ENCODE results near the gene SPATA31C2.

DNA sequence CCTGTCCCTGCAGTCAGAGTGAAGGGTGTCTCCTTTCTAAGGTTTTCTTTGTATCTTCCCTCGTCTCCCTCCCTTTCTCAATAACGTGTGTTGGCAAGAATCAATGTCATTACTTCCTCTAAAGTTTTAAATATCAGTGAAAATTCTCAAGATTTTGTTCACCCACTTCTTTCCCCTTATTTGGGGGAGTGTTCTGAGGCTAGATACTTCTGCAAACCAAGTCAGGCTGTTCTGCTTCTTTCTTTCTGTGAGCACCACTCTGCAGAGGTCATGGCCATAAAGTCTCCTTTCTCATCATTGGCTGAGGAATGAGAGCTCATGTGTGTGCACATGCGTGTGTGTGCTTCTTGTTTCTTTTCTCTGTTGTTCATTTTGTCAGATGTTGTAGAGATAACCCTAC lies 26.6 kb upstream of the SPATA31C2 start:
- no peak for TF ChIP-seq HDAC2 (IDR thresholded peaks at IDR 0.05)
- TF ChIP-seq CEBPB (IDR thresholded peaks at IDR 0.05) = no peak
- TF ChIP-seq POLR2A (IDR thresholded peaks at IDR 0.05; ENCODE audit: low read length) = no peak
- TF ChIP-seq POLR2AphosphoS2 (conservative IDR thresholded peaks at IDR 0.05; ENCODE audit: low read length) = no peak
- no peak for TF ChIP-seq ESRRA (IDR thresholded peaks at IDR 0.05; ENCODE audit: borderline replicate concordance, low read length)
- no peak for TF ChIP-seq RCOR1 (IDR thresholded peaks at IDR 0.05; ENCODE audit: low read depth, low read length)
- TF ChIP-seq, protein P1, sequence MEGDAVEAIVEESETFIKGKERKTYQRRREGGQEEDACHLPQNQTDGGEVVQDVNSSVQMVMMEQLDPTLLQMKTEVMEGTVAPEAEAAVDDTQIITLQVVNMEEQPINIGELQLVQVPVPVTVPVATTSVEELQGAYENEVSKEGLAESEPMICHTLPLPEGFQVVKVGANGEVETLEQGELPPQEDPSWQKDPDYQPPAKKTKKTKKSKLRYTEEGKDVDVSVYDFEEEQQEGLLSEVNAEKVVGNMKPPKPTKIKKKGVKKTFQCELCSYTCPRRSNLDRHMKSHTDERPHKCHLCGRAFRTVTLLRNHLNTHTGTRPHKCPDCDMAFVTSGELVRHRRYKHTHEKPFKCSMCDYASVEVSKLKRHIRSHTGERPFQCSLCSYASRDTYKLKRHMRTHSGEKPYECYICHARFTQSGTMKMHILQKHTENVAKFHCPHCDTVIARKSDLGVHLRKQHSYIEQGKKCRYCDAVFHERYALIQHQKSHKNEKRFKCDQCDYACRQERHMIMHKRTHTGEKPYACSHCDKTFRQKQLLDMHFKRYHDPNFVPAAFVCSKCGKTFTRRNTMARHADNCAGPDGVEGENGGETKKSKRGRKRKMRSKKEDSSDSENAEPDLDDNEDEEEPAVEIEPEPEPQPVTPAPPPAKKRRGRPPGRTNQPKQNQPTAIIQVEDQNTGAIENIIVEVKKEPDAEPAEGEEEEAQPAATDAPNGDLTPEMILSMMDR (IDR thresholded peaks at IDR 0.05) = no peak
- no peak for TF ChIP-seq JUNB (IDR thresholded peaks at IDR 0.05)
- TF ChIP-seq BHLHE40 (IDR thresholded peaks at IDR 0.05; ENCODE audit: low read depth, low read length) = no peak
- TF ChIP-seq, protein P2, sequence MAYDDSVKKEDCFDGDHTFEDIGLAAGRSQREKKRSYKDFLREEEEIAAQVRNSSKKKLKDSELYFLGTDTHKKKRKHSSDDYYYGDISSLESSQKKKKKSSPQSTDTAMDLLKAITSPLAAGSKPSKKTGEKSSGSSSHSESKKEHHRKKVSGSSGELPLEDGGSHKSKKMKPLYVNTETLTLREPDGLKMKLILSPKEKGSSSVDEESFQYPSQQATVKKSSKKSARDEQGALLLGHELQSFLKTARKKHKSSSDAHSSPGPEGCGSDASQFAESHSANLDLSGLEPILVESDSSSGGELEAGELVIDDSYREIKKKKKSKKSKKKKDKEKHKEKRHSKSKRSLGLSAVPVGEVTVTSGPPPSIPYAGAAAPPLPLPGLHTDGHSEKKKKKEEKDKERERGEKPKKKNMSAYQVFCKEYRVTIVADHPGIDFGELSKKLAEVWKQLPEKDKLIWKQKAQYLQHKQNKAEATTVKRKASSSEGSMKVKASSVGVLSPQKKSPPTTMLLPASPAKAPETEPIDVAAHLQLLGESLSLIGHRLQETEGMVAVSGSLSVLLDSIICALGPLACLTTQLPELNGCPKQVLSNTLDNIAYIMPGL (CRISPR knock-in tag; IDR thresholded peaks at IDR 0.05; ENCODE audit: borderline replicate concordance) = no peak
- no peak for TF ChIP-seq MAFK (IDR thresholded peaks at IDR 0.05; ENCODE audit: partially characterized antibody)
- TF ChIP-seq, protein P3, sequence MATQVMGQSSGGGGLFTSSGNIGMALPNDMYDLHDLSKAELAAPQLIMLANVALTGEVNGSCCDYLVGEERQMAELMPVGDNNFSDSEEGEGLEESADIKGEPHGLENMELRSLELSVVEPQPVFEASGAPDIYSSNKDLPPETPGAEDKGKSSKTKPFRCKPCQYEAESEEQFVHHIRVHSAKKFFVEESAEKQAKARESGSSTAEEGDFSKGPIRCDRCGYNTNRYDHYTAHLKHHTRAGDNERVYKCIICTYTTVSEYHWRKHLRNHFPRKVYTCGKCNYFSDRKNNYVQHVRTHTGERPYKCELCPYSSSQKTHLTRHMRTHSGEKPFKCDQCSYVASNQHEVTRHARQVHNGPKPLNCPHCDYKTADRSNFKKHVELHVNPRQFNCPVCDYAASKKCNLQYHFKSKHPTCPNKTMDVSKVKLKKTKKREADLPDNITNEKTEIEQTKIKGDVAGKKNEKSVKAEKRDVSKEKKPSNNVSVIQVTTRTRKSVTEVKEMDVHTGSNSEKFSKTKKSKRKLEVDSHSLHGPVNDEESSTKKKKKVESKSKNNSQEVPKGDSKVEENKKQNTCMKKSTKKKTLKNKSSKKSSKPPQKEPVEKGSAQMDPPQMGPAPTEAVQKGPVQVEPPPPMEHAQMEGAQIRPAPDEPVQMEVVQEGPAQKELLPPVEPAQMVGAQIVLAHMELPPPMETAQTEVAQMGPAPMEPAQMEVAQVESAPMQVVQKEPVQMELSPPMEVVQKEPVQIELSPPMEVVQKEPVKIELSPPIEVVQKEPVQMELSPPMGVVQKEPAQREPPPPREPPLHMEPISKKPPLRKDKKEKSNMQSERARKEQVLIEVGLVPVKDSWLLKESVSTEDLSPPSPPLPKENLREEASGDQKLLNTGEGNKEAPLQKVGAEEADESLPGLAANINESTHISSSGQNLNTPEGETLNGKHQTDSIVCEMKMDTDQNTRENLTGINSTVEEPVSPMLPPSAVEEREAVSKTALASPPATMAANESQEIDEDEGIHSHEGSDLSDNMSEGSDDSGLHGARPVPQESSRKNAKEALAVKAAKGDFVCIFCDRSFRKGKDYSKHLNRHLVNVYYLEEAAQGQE (IDR thresholded peaks at IDR 0.05) = no peak

Measured in A549 (cell line).